Spinal cord (tissue), 10 donors: ENCODE data around the gene SCARF2. TPM values are rescaled to one million over a fixed set of nuclear protein-coding genes. Genes with fewer than 3 reads are reported as not detected.
"Not testable (repeated sequence)": the region's sequence is repeated elsewhere in the genome, so short reads cannot be mapped to it uniquely, and the experiment has no call there.

Experiments used
- DNase-seq, 6 donors: peaks; one replicate each; pipeline versions ENCODE4 v3.0.0 to v3.0.0-alpha.2; 2013 to 2015; ENCODE audit warnings: low spot score in 6 of 6, low read depth in 4 of 6
- H3K27ac ChIP-seq: one replicate; pipeline ENCODE4 v1.5.1; 2013; ENCODE audit warnings: low read depth, low read length, control low read depth
- H3K27me3 ChIP-seq: one replicate; pipeline ENCODE4 v1.6.1; 2013; ENCODE audit warnings: low read length; ENCODE audit not compliant: control insufficient read depth, insufficient read depth
- H3K36me3 ChIP-seq: one replicate; pipeline ENCODE4 v1.6.1; 2013; ENCODE audit warnings: low read length; ENCODE audit not compliant: control insufficient read depth, insufficient read depth
- H3K4me1 ChIP-seq: one replicate; pipeline ENCODE4 v1.6.1; 2013; ENCODE audit warnings: low read length; ENCODE audit not compliant: control insufficient read depth, insufficient read depth
- H3K4me3 ChIP-seq: one replicate; pipeline ENCODE4 v1.5.1; 2013; ENCODE audit warnings: low read depth, low read length, control low read depth
- H3K9me3 ChIP-seq: one replicate; pipeline ENCODE4 v1.6.1; 2013; ENCODE audit warnings: low read length; ENCODE audit not compliant: control insufficient read depth, insufficient read depth
- WGBS: methylation state at CpG from one replicate; pipeline ENCODE4 v1.1.5; 2013; ENCODE audit warnings: missing lambda C conversion rate; ENCODE audit not compliant: insufficient coverage; 5-methylcytosine and 5-hydroxymethylcytosine counted together
- polyA plus RNA-seq, 2 donors: library from polyadenylated mRNA; unstranded; fragments of 120-200 nt; gene quantifications; one replicate each; pipeline ENCODE4 v1.2.1, GENCODE V29; 2013; ENCODE audit not compliant: insufficient read length in 2 of 2
- small RNA-seq: library from RNA; depleted of rRNA; stranded (forward); fragments of <200 nt; gene quantifications from one replicate; pipeline ENCODE3, GENCODE V24; 2014; ENCODE audit warnings: low replicate concordance
- total RNA-seq, 2 donors: library from RNA; depleted of rRNA in 1 of 2; stranded (reverse); fragments of 120-200 nt in 1 of 2; fragments of >200 nt in 1 of 2; gene quantifications; one replicate each; pipeline versions ENCODE4 v1.2.3 to v1.2.4, GENCODE V29; 2013 to 2014
- donor health status: healthy.

Gene SCARF2
- total and polyA plus RNA-seq, 4 donors: 5.7 to 21.8 (median 12.9) TPM

DNA sequence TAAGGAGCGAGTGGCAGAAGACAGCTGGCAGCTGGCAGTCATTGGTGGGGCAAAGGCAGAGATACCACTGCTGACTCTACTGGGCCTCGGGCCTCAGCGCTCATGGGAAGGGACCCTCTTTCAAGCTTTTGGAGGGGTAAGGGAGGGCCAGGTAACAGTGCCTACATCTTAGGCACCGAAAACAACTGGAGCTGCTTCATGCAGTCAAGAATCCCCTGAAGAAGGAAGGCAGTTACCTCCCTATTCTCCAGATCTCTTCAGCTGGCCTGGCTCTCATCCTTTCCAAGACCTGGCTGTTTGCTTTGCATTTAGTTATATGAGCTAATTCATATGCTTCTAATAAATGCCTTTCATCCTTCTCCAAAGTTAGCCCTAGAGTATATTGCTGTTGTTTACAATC lies 59.5 kb downstream of the SCARF2 start:
- no peak for DNase-seq
- no peak overlapping the region for H3K4me3 ChIP-seq

DNA sequence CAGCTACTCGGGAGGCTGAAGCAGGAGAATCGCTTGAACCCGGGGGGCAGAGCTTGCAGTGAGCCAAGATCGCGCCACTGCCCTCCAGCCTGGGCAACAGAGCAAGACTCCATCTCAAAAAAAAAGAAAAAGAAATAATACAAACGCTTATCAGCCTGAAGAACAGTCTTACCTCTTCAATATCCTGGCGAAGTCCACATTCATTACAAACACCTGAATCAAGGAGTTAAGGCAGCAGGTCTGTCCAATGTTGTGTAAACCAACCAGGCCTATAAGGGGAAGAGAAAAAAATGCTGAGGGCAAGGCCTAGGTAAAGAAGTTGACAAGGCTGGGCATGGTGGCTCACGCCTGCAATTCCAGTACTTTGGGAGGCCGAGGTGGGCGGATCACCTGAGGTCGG lies 60.6 kb downstream of the SCARF2 start:
- H3K4me3 ChIP-seq, H3K36me3 ChIP-seq, H3K27me3 ChIP-seq, H3K9me3 ChIP-seq, H3K4me1 ChIP-seq, DNase-seq, H3K27ac ChIP-seq: not testable (repeated sequence)
- 100% methylated on average over 4 of the region's 11 CpGs for WGBS

More for the DNA sequence above, 59.5 kb downstream of the SCARF2 start:
- Histone ChIP-seq H3K9me3 (no peaks in the 10 kb centered on the region), H3K4me1 (no peaks in the 10 kb centered on the region), H3K36me3 (no peaks in the 10 kb centered on the region), H3K27me3 (no peaks in the 10 kb centered on the region), H3K27ac (no peak overlapping the region)
- WGBS: 100% methylated on average over 2 of the region's 4 CpGs

DNA sequence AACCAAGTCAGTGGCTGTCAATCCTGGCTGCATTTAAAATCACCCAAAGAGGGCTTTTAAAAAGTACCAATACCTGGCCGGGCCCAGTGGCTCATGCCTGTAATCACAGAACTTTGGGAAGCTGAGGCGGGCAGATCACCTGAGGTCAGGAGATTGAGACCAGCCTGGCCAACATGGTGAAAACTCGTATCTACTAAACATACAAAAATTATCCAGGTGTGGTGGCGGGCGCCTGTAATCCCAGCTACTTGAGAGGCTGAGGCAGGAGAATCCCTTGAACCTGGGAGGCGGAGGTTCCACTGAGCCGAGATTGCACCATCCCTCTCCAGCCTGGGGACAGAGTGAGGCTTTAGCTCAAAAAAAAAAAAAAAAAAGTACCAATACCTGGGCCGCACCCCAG lies 61.3 kb downstream of the SCARF2 start:
- H3K4me3 ChIP-seq, H3K9me3 ChIP-seq, DNase-seq, H3K27ac ChIP-seq, H3K27me3 ChIP-seq, H3K4me1 ChIP-seq, H3K36me3 ChIP-seq: not testable (repeated sequence)
- 94% methylated on average over 2 of the region's 8 CpGs for WGBS

Small RNA genes lying within 50 kb of the gene (small RNA-seq; reads per million reads assigned to genes)
- not detected for gene RF00019
- gene RN7SL812P: not detected
- not detected for gene RNU6-225P
- 1.9 reads per million, percentile 89 among the genes with 10 or more reads in this experiment for gene RNY1P9

Other genes with a start within 250 kb of the SCARF2 start
- 1 to 10 TPM; 5.4 to 7.8 TPM for gene RTN4R, start 169.5 kb downstream of the SCARF2 start, total RNA-seq
- 10 to 100 TPM; 25.3 to 25.9 TPM for gene RTN4R, start 169.5 kb downstream of the SCARF2 start, polyA plus RNA-seq
- 10 to 100 TPM; 28.4 to 94.0 TPM for gene DGCR6L, start 117.8 kb downstream of the SCARF2 start, total RNA-seq
- 10 to 100 TPM; 82.3 to 89.8 TPM for gene DGCR6L, start 117.8 kb downstream of the SCARF2 start, polyA plus RNA-seq
- gene ZNF74, start 43.7 kb downstream of the SCARF2 start, total RNA-seq: 10 to 100 TPM; 14.3 to 17.7 TPM
- gene ZNF74, start 43.7 kb downstream of the SCARF2 start, polyA plus RNA-seq: 10 to 100 TPM; 27.1 to 31.2 TPM
- gene KLHL22, start 58.0 kb upstream of the SCARF2 start, total RNA-seq: 10 to 100 TPM; 40.8 to 51.7 TPM
- 10 to 100 TPM; 52.8 to 68.4 TPM for gene KLHL22, start 58.0 kb upstream of the SCARF2 start, polyA plus RNA-seq
- 10 to 100 TPM; 16.1 to 20.4 TPM for gene MED15, start 69.8 kb upstream of the SCARF2 start, total RNA-seq
- 10 to 100 TPM; 52.3 to 67.8 TPM for gene MED15, start 69.8 kb upstream of the SCARF2 start, polyA plus RNA-seq